Measurements from ENCODE around the gene PDLIM1. TPM values are rescaled to one million over a fixed set of nuclear protein-coding genes. Genes with fewer than 3 reads are reported as not detected.

The PDLIM1 gene
- total and polyA plus RNA-seq, 2 of the 8 experiments (the other 6 are each of a cell fraction or from before 2014, with no cell fraction given), result 169 to 245 TPM

DNA sequence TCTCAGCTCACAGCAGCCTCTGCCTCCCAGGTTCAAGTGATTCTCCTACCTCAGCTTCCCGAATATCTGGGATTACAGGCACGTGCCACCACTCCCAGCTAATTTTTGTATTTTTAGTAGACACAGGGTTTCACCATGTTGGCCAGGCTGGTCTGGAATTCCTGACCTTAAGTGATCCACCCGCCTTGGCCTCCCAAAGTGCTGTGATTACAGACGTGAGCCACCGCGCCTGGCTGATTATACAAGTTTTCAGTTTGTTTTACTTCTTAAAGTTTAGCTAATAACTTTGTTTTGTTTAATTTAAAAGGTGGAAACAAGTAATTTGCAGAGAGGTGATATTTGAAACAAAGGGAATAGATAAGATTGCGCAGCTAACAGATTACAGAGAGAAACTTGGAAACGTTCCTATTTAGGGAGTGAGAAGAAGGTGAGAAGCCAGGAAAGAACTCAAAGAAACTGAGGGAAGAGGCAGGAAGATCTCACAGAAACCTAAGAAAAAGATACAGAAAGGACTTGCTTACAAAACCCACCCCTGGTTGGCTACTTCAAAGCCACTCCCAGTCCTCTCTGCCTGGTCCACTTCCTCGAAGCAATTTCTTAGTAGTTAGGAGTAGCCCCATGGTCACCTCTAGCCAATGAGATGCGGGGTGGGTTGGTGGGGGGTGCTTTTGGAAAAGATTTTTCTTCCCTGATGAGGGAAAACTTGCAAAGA is 15.0 kb upstream of the PDLIM1 start (continued):
- TF ChIP-seq, protein P1, sequence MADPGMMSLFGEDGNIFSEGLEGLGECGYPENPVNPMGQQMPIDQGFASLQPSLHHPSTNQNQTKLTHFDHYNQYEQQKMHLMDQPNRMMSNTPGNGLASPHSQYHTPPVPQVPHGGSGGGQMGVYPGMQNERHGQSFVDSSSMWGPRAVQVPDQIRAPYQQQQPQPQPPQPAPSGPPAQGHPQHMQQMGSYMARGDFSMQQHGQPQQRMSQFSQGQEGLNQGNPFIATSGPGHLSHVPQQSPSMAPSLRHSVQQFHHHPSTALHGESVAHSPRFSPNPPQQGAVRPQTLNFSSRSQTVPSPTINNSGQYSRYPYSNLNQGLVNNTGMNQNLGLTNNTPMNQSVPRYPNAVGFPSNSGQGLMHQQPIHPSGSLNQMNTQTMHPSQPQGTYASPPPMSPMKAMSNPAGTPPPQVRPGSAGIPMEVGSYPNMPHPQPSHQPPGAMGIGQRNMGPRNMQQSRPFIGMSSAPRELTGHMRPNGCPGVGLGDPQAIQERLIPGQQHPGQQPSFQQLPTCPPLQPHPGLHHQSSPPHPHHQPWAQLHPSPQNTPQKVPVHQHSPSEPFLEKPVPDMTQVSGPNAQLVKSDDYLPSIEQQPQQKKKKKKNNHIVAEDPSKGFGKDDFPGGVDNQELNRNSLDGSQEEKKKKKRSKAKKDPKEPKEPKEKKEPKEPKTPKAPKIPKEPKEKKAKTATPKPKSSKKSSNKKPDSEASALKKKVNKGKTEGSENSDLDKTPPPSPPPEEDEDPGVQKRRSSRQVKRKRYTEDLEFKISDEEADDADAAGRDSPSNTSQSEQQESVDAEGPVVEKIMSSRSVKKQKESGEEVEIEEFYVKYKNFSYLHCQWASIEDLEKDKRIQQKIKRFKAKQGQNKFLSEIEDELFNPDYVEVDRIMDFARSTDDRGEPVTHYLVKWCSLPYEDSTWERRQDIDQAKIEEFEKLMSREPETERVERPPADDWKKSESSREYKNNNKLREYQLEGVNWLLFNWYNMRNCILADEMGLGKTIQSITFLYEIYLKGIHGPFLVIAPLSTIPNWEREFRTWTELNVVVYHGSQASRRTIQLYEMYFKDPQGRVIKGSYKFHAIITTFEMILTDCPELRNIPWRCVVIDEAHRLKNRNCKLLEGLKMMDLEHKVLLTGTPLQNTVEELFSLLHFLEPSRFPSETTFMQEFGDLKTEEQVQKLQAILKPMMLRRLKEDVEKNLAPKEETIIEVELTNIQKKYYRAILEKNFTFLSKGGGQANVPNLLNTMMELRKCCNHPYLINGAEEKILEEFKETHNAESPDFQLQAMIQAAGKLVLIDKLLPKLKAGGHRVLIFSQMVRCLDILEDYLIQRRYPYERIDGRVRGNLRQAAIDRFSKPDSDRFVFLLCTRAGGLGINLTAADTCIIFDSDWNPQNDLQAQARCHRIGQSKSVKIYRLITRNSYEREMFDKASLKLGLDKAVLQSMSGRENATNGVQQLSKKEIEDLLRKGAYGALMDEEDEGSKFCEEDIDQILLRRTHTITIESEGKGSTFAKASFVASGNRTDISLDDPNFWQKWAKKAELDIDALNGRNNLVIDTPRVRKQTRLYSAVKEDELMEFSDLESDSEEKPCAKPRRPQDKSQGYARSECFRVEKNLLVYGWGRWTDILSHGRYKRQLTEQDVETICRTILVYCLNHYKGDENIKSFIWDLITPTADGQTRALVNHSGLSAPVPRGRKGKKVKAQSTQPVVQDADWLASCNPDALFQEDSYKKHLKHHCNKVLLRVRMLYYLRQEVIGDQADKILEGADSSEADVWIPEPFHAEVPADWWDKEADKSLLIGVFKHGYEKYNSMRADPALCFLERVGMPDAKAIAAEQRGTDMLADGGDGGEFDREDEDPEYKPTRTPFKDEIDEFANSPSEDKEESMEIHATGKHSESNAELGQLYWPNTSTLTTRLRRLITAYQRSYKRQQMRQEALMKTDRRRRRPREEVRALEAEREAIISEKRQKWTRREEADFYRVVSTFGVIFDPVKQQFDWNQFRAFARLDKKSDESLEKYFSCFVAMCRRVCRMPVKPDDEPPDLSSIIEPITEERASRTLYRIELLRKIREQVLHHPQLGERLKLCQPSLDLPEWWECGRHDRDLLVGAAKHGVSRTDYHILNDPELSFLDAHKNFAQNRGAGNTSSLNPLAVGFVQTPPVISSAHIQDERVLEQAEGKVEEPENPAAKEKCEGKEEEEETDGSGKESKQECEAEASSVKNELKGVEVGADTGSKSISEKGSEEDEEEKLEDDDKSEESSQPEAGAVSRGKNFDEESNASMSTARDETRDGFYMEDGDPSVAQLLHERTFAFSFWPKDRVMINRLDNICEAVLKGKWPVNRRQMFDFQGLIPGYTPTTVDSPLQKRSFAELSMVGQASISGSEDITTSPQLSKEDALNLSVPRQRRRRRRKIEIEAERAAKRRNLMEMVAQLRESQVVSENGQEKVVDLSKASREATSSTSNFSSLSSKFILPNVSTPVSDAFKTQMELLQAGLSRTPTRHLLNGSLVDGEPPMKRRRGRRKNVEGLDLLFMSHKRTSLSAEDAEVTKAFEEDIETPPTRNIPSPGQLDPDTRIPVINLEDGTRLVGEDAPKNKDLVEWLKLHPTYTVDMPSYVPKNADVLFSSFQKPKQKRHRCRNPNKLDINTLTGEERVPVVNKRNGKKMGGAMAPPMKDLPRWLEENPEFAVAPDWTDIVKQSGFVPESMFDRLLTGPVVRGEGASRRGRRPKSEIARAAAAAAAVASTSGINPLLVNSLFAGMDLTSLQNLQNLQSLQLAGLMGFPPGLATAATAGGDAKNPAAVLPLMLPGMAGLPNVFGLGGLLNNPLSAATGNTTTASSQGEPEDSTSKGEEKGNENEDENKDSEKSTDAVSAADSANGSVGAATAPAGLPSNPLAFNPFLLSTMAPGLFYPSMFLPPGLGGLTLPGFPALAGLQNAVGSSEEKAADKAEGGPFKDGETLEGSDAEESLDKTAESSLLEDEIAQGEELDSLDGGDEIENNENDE (IDR thresholded peaks at IDR 0.05; ENCODE audit: insufficient replicate concordance, low read length), result no peak
- TF ChIP-seq RFX5 (IDR thresholded peaks at IDR 0.05; ENCODE audit: borderline replicate concordance, low read depth, low read length), result no peak
- TF ChIP-seq BACH1 (IDR thresholded peaks at IDR 0.05; ENCODE audit: low read length), result no peak
- TF ChIP-seq SP1 (IDR thresholded peaks at IDR 0.05; ENCODE audit: low read depth, low read length), result no peak
- no peak for TF ChIP-seq BCL11A (IDR thresholded peaks at IDR 0.05; ENCODE audit: low read depth in 2 of 2, low read length in 2 of 2)
- no peak for TF ChIP-seq KDM4A (IDR thresholded peaks at IDR 0.05; ENCODE audit: low read depth, low read length, severe bottlenecking)
- no peak for TF ChIP-seq KDM1A (IDR thresholded peaks at IDR 0.05; ENCODE audit: borderline replicate concordance, low read length)
- TF ChIP-seq RXRA (IDR thresholded peaks at IDR 0.05; ENCODE audit: insufficient read depth, low read depth, low read length), result no peak
- no peak for TF ChIP-seq RNF2 (IDR thresholded peaks at IDR 0.05; ENCODE audit: borderline replicate concordance, low read depth, low read length, missing control alignments, poor library complexity, severe bottlenecking)

Data from H1 (cell line).